Cardiac muscle cell (in vitro differentiated cells and primary cell): ENCODE results near the gene ABCG1. TPM values are rescaled to one million over a fixed set of nuclear protein-coding genes. Genes with fewer than 3 reads are reported as not detected.

Experiments
- DNase-seq, 2 donors: peaks; one replicate each; pipeline versions ENCODE4 v3.0.0 to v3.0.0-alpha.2; 2010 to 2017; ENCODE audit warnings: low read depth in 1 of 2, low spot score in 1 of 2
- H3K27ac ChIP-seq: fragments of 200-600 bp; sonication (generic); 2 replicates; pipeline ENCODE4 v1.5.1; 2016
- H3K27me3 ChIP-seq: fragments of 200-600 bp; sonication (generic); 2 replicates; pipeline ENCODE4 v1.6.0; 2016; ENCODE audit warnings: control low read depth
- H3K36me3 ChIP-seq: fragments of 200-600 bp; sonication (generic); 2 replicates; pipeline ENCODE4 v1.5.1; 2016; ENCODE audit warnings: control low read depth
- H3K4me1 ChIP-seq: fragments of 200-600 bp; sonication (generic); 2 replicates; pipeline ENCODE4 v1.8.1; 2017; ENCODE audit warnings: low read depth, mild to moderate bottlenecking, mixed run types
- H3K4me3 ChIP-seq: fragments of 200-600 bp; sonication (generic); 2 replicates; pipeline ENCODE4 v1.5.1; 2016; ENCODE audit warnings: mild to moderate bottlenecking
- H3K9me3 ChIP-seq: fragments of 200-600 bp; sonication (generic); 2 replicates; pipeline ENCODE4 v1.5.1; 2017; ENCODE audit warnings: low read depth, mild to moderate bottlenecking, control low read depth
- CTCF ChIP-seq: IDR thresholded peaks from 2 replicates; pipeline ENCODE4 v1.5.1; 2012; ENCODE audit warnings: low read depth, mild to moderate bottlenecking, low read length
- polyA plus RNA-seq: library from polyadenylated mRNA; unstranded; fragments of >200 nt; fragmentation: Nextera tagmentation; extraction: Ambion mirVana; gene quantifications from 2 replicates; pipeline ENCODE4 v1.2.1, GENCODE V29; 2016
- total RNA-seq: library from RNA; depleted of rRNA; stranded (reverse); fragments of >200 nt; gene quantifications from 2 replicates; pipeline ENCODE4 v1.2.3, GENCODE V29; 2016

Gene ABCG1
- total and polyA plus RNA-seq, 2 experiments from 2014 or later = 4.0 to 4.9 TPM

- no peak overlapping the region for H3K4me3 ChIP-seq
- H3K27ac ChIP-seq = no peak overlapping the region
Measured at GRCh38 chr21:42336054-42336453, 117.1 kb downstream of the ABCG1 start.

GRCh38 chr21:42337276-42337675 is 118.3 kb downstream of the ABCG1 start:
- TF ChIP-seq CTCF = no peak
- no peak for DNase-seq

More at GRCh38 chr21:42336054-42336453, 117.1 kb downstream of the ABCG1 start:
- Histone ChIP-seq H3K4me1 (no peaks in the 10 kb centered on the region), H3K9me3 (no peaks in the 10 kb centered on the region), H3K36me3 (no peaks in the 10 kb centered on the region), H3K27me3 (no peaks in the 10 kb centered on the region)
- DNase-seq = peak; percentile 44 to 47
- TF ChIP-seq CTCF = no peak

GRCh38 chr21:42337830-42338728 is 119.1 kb downstream of the ABCG1 start:
- H3K36me3 ChIP-seq = no peaks in the 10 kb centered on the region
- peak; percentile 63 to 68 for DNase-seq
- no peaks in the 10 kb centered on the region for H3K4me1 ChIP-seq
- no peak overlapping the region for H3K27ac ChIP-seq
- no peaks in the 10 kb centered on the region for H3K27me3 ChIP-seq
- H3K9me3 ChIP-seq = no peaks in the 10 kb centered on the region
- H3K4me3 ChIP-seq = no peak overlapping the region
- peak; percentile 78 for TF ChIP-seq CTCF

More at GRCh38 chr21:42337276-42337675, 118.3 kb downstream of the ABCG1 start:
- Histone ChIP-seq H3K4me1 (no peaks in the 10 kb centered on the region), H3K36me3 (no peaks in the 10 kb centered on the region), H3K27ac (no peak overlapping the region), H3K4me3 (no peak overlapping the region), H3K9me3 (no peaks in the 10 kb centered on the region), H3K27me3 (no peaks in the 10 kb centered on the region)

- no peaks in the 10 kb centered on the region for H3K36me3 ChIP-seq
- H3K4me3 ChIP-seq = no peak overlapping the region
- H3K4me1 ChIP-seq = no peaks in the 10 kb centered on the region
- H3K27ac ChIP-seq = no peak overlapping the region
- H3K9me3 ChIP-seq = no peaks in the 10 kb centered on the region
- no peak for DNase-seq
- H3K27me3 ChIP-seq = no peaks in the 10 kb centered on the region
- TF ChIP-seq CTCF = no peak
Measured at GRCh38 chr21:42338729-42339715, 120.1 kb downstream of the ABCG1 start.
